HG03095 (cell line): ENCODE measurements around the gene NEU4.
"Not testable (repeated sequence)": the region's sequence is repeated elsewhere in the genome, so short reads cannot be mapped to it uniquely, and the experiment has no call there.

Source experiments
- ATAC-seq: cut with Tn5 transposase; IDR thresholded peaks from one replicate; pipeline ENCODE4 v1.9.1; 2021; ENCODE audit warnings: moderate library complexity; ENCODE audit not compliant: unreplicated experiment

Gene NEU4

GRCh38 chr2:241811952-241812729 lies 3.1 kb downstream of the NEU4 start:
- no peak for ATAC-seq

GRCh38 chr2:241812730-241813643 lies 4.0 kb downstream of the NEU4 start:
- ATAC-seq, result no peak

GRCh38 chr2:241813644-241814392 lies 4.8 kb downstream of the NEU4 start:
- no peak for ATAC-seq

GRCh38 chr2:241814393-241814642 lies 5.3 kb downstream of the NEU4 start:
- no peak for ATAC-seq

GRCh38 chr2:241814643-241815476 lies 5.9 kb downstream of the NEU4 start:
- ATAC-seq, result no peak

GRCh38 chr2:241815477-241816430 lies 6.8 kb downstream of the NEU4 start:
- no peak for ATAC-seq

- ATAC-seq, result no peak
These were observed 7.6 kb downstream of the NEU4 start for GRCh38 chr2:241816431-241817121.

GRCh38 chr2:241817126-241817820 lies 8.3 kb downstream of the NEU4 start:
- ATAC-seq, result no peak

- not testable (repeated sequence) for ATAC-seq
These were observed 8.8 kb downstream of the NEU4 start for GRCh38 chr2:241817821-241818215.

- no peak for ATAC-seq
These were observed 9.4 kb downstream of the NEU4 start for GRCh38 chr2:241818229-241818942.

GRCh38 chr2:241818943-241819270 lies 9.9 kb downstream of the NEU4 start:
- ATAC-seq, result no peak

GRCh38 chr2:241819947-241820624 lies 11.1 kb downstream of the NEU4 start:
- ATAC-seq, result not testable (repeated sequence)

GRCh38 chr2:241820625-241821384 lies 11.8 kb downstream of the NEU4 start:
- no peak for ATAC-seq

- no peak for ATAC-seq
These were observed 12.7 kb downstream of the NEU4 start for GRCh38 chr2:241821460-241822263.

- ATAC-seq, result no peak
These were observed 13.3 kb downstream of the NEU4 start for GRCh38 chr2:241822264-241822623.
